Neural cell (in vitro differentiated cells): ENCODE data around the gene TBX2. TPM values are rescaled to one million over a fixed set of nuclear protein-coding genes. Genes with fewer than 3 reads are reported as not detected.

ENCODE experiments used
- H2AFZ ChIP-seq: fragments of 200-600, 300-800 bp; sonication (generic), shearing (Covaris generic); 2 replicates; pipeline ENCODE4 v1.6.0; 2014; ENCODE audit warnings: low read depth, mild to moderate bottlenecking, antibody characterized with exemption, low read length, moderate library complexity
- H3F3A ChIP-seq: fragments of 200-600 bp; shearing (Covaris generic); 2 replicates; pipeline ENCODE4 v1.6.1; 2016; ENCODE audit warnings: mild to moderate bottlenecking, moderate library complexity, mixed read lengths, antibody characterized with exemption, low read length; ENCODE audit not compliant: insufficient read depth, poor library complexity, severe bottlenecking
- H3K27ac ChIP-seq: fragments of 200-600, 300-800 bp; sonication (generic), shearing (Covaris generic); 2 replicates; pipeline ENCODE4 v1.5.1; 2014; ENCODE audit warnings: mild to moderate bottlenecking, low read length, moderate library complexity
- H3K27me3 ChIP-seq: fragments of 300-800, 200-600 bp; sonication (generic), shearing (Covaris generic); 2 replicates; pipeline ENCODE4 v1.6.0; 2014; ENCODE audit warnings: mild to moderate bottlenecking, low read depth, low read length, moderate library complexity; ENCODE audit not compliant: insufficient read depth
- H3K36me3 ChIP-seq: fragments of 300-800, 200-600 bp; sonication (generic), shearing (Covaris generic); 2 replicates; pipeline ENCODE4 v1.5.1; 2014; ENCODE audit warnings: mild to moderate bottlenecking, antibody characterized with exemption, low read length, moderate library complexity; ENCODE audit not compliant: insufficient read depth
- H3K4me2 ChIP-seq: fragments of 300-800, 200-600 bp; sonication (generic), shearing (Covaris generic); 2 replicates; pipeline ENCODE4 v1.6.0; 2014; ENCODE audit warnings: mild to moderate bottlenecking, low read length
- H3K4me3 ChIP-seq: fragments of 300-800, 200-600 bp; sonication (generic), shearing (Covaris generic); 2 replicates; pipeline ENCODE4 v1.5.1; 2014; ENCODE audit warnings: mild to moderate bottlenecking, low read length, moderate library complexity
- H3K79me2 ChIP-seq: fragments of 200-600 bp; shearing (Covaris generic); replicated peaks from 2 replicates; pipeline ENCODE4 v1.6.0; 2014; ENCODE audit warnings: mild to moderate bottlenecking, low read length, moderate library complexity; ENCODE audit not compliant: insufficient read depth
- H3K9ac ChIP-seq: fragments of 300-800, 200-600 bp; sonication (generic), shearing (Covaris generic); 2 replicates; pipeline ENCODE4 v1.6.1; 2016; ENCODE audit warnings: mild to moderate bottlenecking, low read length, mixed read lengths
- H3K9me2 ChIP-seq: fragments of 200-600 bp; shearing (Covaris generic); 2 replicates; pipeline ENCODE4 v1.6.1; 2016; ENCODE audit warnings: mild to moderate bottlenecking, low read length, mixed read lengths; ENCODE audit not compliant: insufficient read depth
- H3K9me3 ChIP-seq: fragments of 200-600, 300-800 bp; sonication (generic), shearing (Covaris generic); 2 replicates; pipeline ENCODE4 v1.6.1; 2016; ENCODE audit warnings: mild to moderate bottlenecking, mixed run types, low read length, moderate library complexity, mixed read lengths
- H4K20me1 ChIP-seq: fragments of 200-600 bp; shearing (Covaris generic); 2 replicates; pipeline ENCODE4 v1.6.1; 2016; ENCODE audit warnings: mild to moderate bottlenecking, mixed run types; ENCODE audit not compliant: insufficient read depth
- CTCF ChIP-seq: fragments of 450-650 bp; IDR thresholded peaks from 2 replicates; pipeline ENCODE4 v1.5.1; 2014; ENCODE audit warnings: antibody characterized with exemption, mild to moderate bottlenecking, moderate library complexity; ENCODE audit not compliant: poor library complexity, severe bottlenecking
- EP300 ChIP-seq: fragments of 450-650 bp; conservative IDR thresholded peaks from 2 replicates; pipeline ENCODE4 v1.6.1; 2014; ENCODE audit warnings: antibody characterized with exemption, mild to moderate bottlenecking, moderate library complexity; ENCODE audit not compliant: poor library complexity, severe bottlenecking
- EZH2 ChIP-seq: fragments of 200-600, 300-800 bp; shearing (Covaris generic), sonication (generic); IDR thresholded peaks from 2 replicates; pipeline ENCODE4 v1.6.1; 2014; ENCODE audit warnings: antibody characterized with exemption, low read length, borderline replicate concordance, mild to moderate bottlenecking; ENCODE audit not compliant: insufficient read depth, poor library complexity, severe bottlenecking
- MXI1 ChIP-seq: fragments of 450-650 bp; conservative IDR thresholded peaks from 2 replicates; pipeline ENCODE4 v1.6.1; 2014; ENCODE audit warnings: antibody characterized with exemption, mild to moderate bottlenecking; ENCODE audit not compliant: poor library complexity, severe bottlenecking
- POLR2AphosphoS5 ChIP-seq: IDR thresholded peaks from 2 replicates; pipeline ENCODE4 v1.6.1; 2012
- RAD21 ChIP-seq: fragments of 450-650 bp; conservative IDR thresholded peaks from 2 replicates; pipeline ENCODE4 v1.6.1; 2014; ENCODE audit warnings: antibody characterized with exemption, mild to moderate bottlenecking, moderate library complexity
- SMC3 ChIP-seq: fragments of 450-650 bp; conservative IDR thresholded peaks from 2 replicates; pipeline ENCODE4 v1.6.1; 2014; ENCODE audit warnings: antibody characterized with exemption, mild to moderate bottlenecking, moderate library complexity; ENCODE audit not compliant: poor library complexity
- TAF1 ChIP-seq: IDR thresholded peaks from 2 replicates; pipeline ENCODE4 v1.6.1; 2012; ENCODE audit warnings: low read depth
- polyA plus RNA-seq: library from polyadenylated mRNA; depleted of rRNA; stranded (reverse); fragments of >200 nt; gene quantifications from 2 replicates; pipeline ENCODE4 v1.2.3, GENCODE V29; 2014
- TF ChIP-seq, protein P1 (sequence below): IDR thresholded peaks from 2 replicates; pipeline ENCODE4 v1.6.1; 2012; ENCODE audit warnings: borderline replicate concordance

Gene TBX2
- polyA plus RNA-seq, 1 donor from 2014 or later = not detected

- no peaks in the 10 kb centered on the region for H4K20me1 ChIP-seq
- H3K4me3 ChIP-seq = peak overlapping the region; percentile 70
- H3K36me3 ChIP-seq = no peaks in the 10 kb centered on the region
- TF ChIP-seq MXI1 (no peak), CTCF (peak; percentile 7), POLR2AphosphoS5 (no peak)
- TF ChIP-seq, protein P1, sequence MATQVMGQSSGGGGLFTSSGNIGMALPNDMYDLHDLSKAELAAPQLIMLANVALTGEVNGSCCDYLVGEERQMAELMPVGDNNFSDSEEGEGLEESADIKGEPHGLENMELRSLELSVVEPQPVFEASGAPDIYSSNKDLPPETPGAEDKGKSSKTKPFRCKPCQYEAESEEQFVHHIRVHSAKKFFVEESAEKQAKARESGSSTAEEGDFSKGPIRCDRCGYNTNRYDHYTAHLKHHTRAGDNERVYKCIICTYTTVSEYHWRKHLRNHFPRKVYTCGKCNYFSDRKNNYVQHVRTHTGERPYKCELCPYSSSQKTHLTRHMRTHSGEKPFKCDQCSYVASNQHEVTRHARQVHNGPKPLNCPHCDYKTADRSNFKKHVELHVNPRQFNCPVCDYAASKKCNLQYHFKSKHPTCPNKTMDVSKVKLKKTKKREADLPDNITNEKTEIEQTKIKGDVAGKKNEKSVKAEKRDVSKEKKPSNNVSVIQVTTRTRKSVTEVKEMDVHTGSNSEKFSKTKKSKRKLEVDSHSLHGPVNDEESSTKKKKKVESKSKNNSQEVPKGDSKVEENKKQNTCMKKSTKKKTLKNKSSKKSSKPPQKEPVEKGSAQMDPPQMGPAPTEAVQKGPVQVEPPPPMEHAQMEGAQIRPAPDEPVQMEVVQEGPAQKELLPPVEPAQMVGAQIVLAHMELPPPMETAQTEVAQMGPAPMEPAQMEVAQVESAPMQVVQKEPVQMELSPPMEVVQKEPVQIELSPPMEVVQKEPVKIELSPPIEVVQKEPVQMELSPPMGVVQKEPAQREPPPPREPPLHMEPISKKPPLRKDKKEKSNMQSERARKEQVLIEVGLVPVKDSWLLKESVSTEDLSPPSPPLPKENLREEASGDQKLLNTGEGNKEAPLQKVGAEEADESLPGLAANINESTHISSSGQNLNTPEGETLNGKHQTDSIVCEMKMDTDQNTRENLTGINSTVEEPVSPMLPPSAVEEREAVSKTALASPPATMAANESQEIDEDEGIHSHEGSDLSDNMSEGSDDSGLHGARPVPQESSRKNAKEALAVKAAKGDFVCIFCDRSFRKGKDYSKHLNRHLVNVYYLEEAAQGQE = no peak
- H3K27ac ChIP-seq = no peak overlapping the region
- H3F3A ChIP-seq = no peaks in the 10 kb centered on the region
- H3K4me2 ChIP-seq = no peak overlapping the region
- H3K9me2 ChIP-seq = no peaks in the 10 kb centered on the region
- peak overlapping the region; percentile 5 for H3K9ac ChIP-seq
- H3K79me2 ChIP-seq = no peaks in the 10 kb centered on the region
- H3K9me3 ChIP-seq = no peaks in the 10 kb centered on the region
- H2AFZ ChIP-seq = no peak overlapping the region
- peaks cover 78% of the 10 kb centered on the region for H3K27me3 ChIP-seq
Measured at GRCh38 chr17:61411261-61412142, 11.9 kb downstream of the TBX2 start.

DNA sequence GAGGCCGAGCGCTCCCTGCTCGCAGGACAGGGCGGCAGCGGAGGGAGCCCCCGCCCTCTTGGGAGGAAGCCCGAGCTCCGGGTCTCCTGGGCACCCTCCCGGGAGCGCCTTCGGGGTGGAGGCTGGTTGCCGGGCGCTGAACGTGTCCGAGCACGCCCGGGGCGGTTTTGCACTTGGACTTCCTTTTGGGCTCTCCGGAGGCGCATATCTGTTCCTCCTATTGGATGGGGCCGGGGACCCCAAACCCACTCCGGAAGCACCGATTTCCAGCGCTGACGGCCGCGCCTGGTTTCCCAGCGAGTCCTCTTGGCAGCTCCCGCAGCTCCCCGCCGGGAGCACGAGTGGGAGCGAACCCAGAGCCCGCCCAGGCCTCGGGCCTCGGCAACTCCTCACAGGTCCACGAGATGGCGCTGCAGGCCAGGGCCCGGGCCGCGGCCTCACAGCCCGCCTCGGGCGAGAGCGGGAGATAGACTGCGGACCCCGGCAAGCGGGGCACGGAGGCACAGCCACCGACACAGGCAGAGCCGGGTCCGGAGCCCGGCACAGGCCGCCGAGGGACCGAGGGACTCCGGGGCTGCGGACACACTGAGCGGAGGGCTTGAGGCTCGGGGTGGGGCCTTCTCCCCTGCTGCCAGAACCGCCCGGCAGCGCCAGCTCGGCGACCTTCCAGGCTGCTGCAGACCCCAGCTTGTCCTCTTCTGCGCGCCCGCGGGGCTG, 12.7 kb downstream of the TBX2 start:
- Histone ChIP-seq H3K4me2 (peak overlapping the region; percentile 48), H3K79me2 (no peaks in the 10 kb centered on the region), H3F3A (no peaks in the 10 kb centered on the region), H3K36me3 (no peaks in the 10 kb centered on the region), H3K27me3 (peaks cover 73% of the 10 kb centered on the region), H3K4me3 (peak overlapping the region; percentile 70), H4K20me1 (no peaks in the 10 kb centered on the region), H3K9ac (peak overlapping the region; percentile 52), H3K9me2 (no peaks in the 10 kb centered on the region), H3K9me3 (no peaks in the 10 kb centered on the region), H3K27ac (no peak overlapping the region), H2AFZ (no peak overlapping the region)
- TF ChIP-seq SMC3 (peak; percentile 99), POLR2AphosphoS5 (no peak), CTCF (peak; percentile 98), RAD21 (peak; percentile 99), MXI1 (no peak), EP300 (no peak), TAF1 (no peak), EZH2 (peak; percentile 78)
- TF ChIP-seq, protein P1 = no peak
